Thoracic aorta (tissue), 2 donors: Measurements from ENCODE around the gene GATA3. TPM values are rescaled to one million over a fixed set of nuclear protein-coding genes. Genes with fewer than 3 reads are reported as not detected.

Source experiments
- ATAC-seq: fragments of 150-250 bp; one replicate; pipeline ENCODE4 v1.8.0; 2017; ENCODE audit warnings: low read depth; ENCODE audit not compliant: insufficient number of reproducible peaks, low FRiP score
- DNase-seq: peaks from one replicate; pipeline ENCODE4 v3.0.0-alpha.2; 2020; ENCODE audit warnings: low spot score
- H3K27ac ChIP-seq, 2 donors: fragments of 200-600 bp; sonication (generic); 1 replicate in 1 of 2; 2 replicates in 1 of 2; pipeline ENCODE4 v1.5.1; 2016; ENCODE audit warnings: mild to moderate bottlenecking in 2 of 2, moderate library complexity in 2 of 2
- H3K27me3 ChIP-seq: fragments of 200-600 bp; sonication (generic); replicated peaks from 2 replicates; pipeline ENCODE4 v1.6.0; 2016; ENCODE audit warnings: mild to moderate bottlenecking; ENCODE audit not compliant: insufficient read depth
- H3K36me3 ChIP-seq: fragments of 200-600 bp; sonication (generic); one replicate; pipeline ENCODE4 v1.5.1; 2016
- H3K4me1 ChIP-seq, 2 donors: fragments of 200-600 bp; sonication (generic); 1 replicate in 1 of 2; 2 replicates in 1 of 2; pipeline versions ENCODE4 v1.5.1 to v1.6.0; 2016; ENCODE audit warnings: low read depth in 2 of 2, mild to moderate bottlenecking in 1 of 2; ENCODE audit not compliant: control insufficient read depth in 1 of 2
- H3K4me3 ChIP-seq: fragments of 200-600 bp; sonication (generic); 2 replicates; pipeline ENCODE4 v1.5.1; 2016; ENCODE audit warnings: mild to moderate bottlenecking
- H3K9me3 ChIP-seq: fragments of 200-600 bp; sonication (generic); 2 replicates; pipeline ENCODE4 v1.5.1; 2016
- CTCF ChIP-seq: fragments of 200-600 bp; sonication (generic); IDR thresholded peaks from one replicate; pipeline ENCODE4 v1.5.1; 2019; ENCODE audit warnings: antibody characterized with exemption
- total RNA-seq, 2 donors: library from RNA; depleted of rRNA; stranded (reverse); fragments of >200 nt; gene quantifications; one replicate each; pipeline versions ENCODE4 v1.1.0 to v1.2.3, GENCODE V29; 2016

The GATA3 gene
- total RNA-seq, 2 donors from 2014 or later, result not detected

- Histone ChIP-seq H3K36me3 (no peaks in the 10 kb centered on the region), H3K27ac (no peak overlapping the region), H3K4me1 (peaks cover 15 to 22% of the 10 kb centered on the region in 2 donors), H3K27me3 (peaks cover 6% of the 10 kb centered on the region), H3K9me3 (no peaks in the 10 kb centered on the region), H3K4me3 (no peak overlapping the region)
- DNase-seq (no peak), ATAC-seq (no peak)
- no peak for TF ChIP-seq CTCF
Observed at GRCh38 chr10:8057636-8058273, 3.3 kb downstream of the GATA3 start.

GRCh38 chr10:8058274-8059111 lies 4.0 kb downstream of the GATA3 start:
- Histone ChIP-seq H3K4me3 (no peak overlapping the region), H3K27ac (no peak overlapping the region), H3K4me1 (peaks cover 11 to 16% of the 10 kb centered on the region in 2 donors), H3K27me3 (peaks cover 6% of the 10 kb centered on the region), H3K36me3 (no peaks in the 10 kb centered on the region), H3K9me3 (no peaks in the 10 kb centered on the region)
- TF ChIP-seq CTCF, result no peak
- no peak for DNase-seq
- no peak for ATAC-seq

GRCh38 chr10:8059191-8059936 lies 4.9 kb downstream of the GATA3 start:
- DNase-seq (no peak), ATAC-seq (no peak)
- Histone ChIP-seq H3K36me3 (no peaks in the 10 kb centered on the region), H3K4me1 (peaks cover 6 to 8% of the 10 kb centered on the region in 2 donors), H3K9me3 (no peaks in the 10 kb centered on the region), H3K27ac (no peak overlapping the region), H3K27me3 (peaks cover 6% of the 10 kb centered on the region), H3K4me3 (no peak overlapping the region)
- no peak for TF ChIP-seq CTCF

GRCh38 chr10:8060010-8060703 lies 5.7 kb downstream of the GATA3 start:
- no peak for ATAC-seq
- H3K27me3 ChIP-seq, result peaks cover 6% of the 10 kb centered on the region
- no peaks in the 10 kb centered on the region for H3K36me3 ChIP-seq

More at GRCh38 chr10:8060010-8060703, 5.7 kb downstream of the GATA3 start:
- Histone ChIP-seq H3K4me1 (peaks cover 0 to 2% of the 10 kb centered on the region in 2 donors), H3K9me3 (no peaks in the 10 kb centered on the region), H3K4me3 (peak overlapping the region; percentile 11), H3K27ac (no peak overlapping the region)
- DNase-seq, result no peak
- TF ChIP-seq CTCF, result no peak
